Fibroblast of lung (primary cell): ENCODE measurements around the gene AMDHD2.
"Not testable (repeated sequence)": the region's sequence is repeated elsewhere in the genome, so short reads cannot be mapped to it uniquely, and the experiment has no call there.

Experiments used
- EZH2 ChIP-seq: IDR thresholded peaks from 2 replicates; pipeline ENCODE4 v1.5.1; 2012; ENCODE audit warnings: low read length, control low read depth, mild to moderate bottlenecking; ENCODE audit errors: missing control alignments
- TF ChIP-seq, protein P1 (sequence below), 2 donors: IDR thresholded peaks in 1 of 2; conservative IDR thresholded peaks in 1 of 2; 1 replicate in 1 of 2; 2 replicates in 1 of 2; pipeline ENCODE4 v1.5.1; 2011 to 2012; ENCODE audit warnings: low read length in 2 of 2, control low read depth in 1 of 2, inconsistent platforms in 1 of 2, low read depth in 1 of 2, mild to moderate bottlenecking in 1 of 2

DNA sequence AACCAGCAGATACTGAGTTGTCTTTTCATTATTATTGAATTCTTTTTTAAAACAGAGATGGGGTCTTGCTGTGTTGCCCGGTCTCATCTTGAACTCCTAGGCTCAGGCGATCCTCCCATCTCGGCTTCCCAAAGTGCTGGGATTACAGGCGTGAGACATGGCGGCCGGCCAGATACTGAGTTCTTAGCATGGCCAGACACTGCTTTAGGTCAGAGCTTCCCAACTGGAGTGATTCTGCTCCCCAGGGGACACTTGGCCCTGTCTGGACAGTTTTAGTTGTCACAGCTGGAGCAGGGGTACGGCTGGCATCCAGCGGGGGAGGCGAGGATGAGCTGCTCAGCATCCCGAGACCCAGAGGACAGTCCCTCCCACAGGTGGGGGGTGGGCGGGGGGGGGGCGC is 58.7 kb downstream of the AMDHD2 start:
- not testable (repeated sequence) for TF ChIP-seq EZH2
- TF ChIP-seq, protein P1, sequence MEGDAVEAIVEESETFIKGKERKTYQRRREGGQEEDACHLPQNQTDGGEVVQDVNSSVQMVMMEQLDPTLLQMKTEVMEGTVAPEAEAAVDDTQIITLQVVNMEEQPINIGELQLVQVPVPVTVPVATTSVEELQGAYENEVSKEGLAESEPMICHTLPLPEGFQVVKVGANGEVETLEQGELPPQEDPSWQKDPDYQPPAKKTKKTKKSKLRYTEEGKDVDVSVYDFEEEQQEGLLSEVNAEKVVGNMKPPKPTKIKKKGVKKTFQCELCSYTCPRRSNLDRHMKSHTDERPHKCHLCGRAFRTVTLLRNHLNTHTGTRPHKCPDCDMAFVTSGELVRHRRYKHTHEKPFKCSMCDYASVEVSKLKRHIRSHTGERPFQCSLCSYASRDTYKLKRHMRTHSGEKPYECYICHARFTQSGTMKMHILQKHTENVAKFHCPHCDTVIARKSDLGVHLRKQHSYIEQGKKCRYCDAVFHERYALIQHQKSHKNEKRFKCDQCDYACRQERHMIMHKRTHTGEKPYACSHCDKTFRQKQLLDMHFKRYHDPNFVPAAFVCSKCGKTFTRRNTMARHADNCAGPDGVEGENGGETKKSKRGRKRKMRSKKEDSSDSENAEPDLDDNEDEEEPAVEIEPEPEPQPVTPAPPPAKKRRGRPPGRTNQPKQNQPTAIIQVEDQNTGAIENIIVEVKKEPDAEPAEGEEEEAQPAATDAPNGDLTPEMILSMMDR (conservative IDR thresholded peaks at IDR 0.05 in 1 of 2, IDR thresholded peaks at IDR 0.05 in 1 of 2; ENCODE audit: low read depth in 1 of 2, low read length in 2 of 2) = not testable (repeated sequence)
